SU-DHL-6 (cell line): Measurements from ENCODE around the gene TRDMT1.

Experiments
- CTCF ChIP-seq: fragments of 200-600 bp; sonication (generic); IDR thresholded peaks from one replicate; pipeline ENCODE4 v1.5.1; 2017; ENCODE audit warnings: antibody characterized with exemption, mild to moderate bottlenecking, low read length, moderate library complexity; ENCODE audit not compliant: insufficient read depth, poor library complexity, severe bottlenecking
- EZH2phosphoT487 ChIP-seq: fragments of 200-600 bp; sonication (generic), shearing (Covaris generic); conservative IDR thresholded peaks from 2 replicates; pipeline ENCODE4 v1.6.1; 2018; ENCODE audit warnings: mild to moderate bottlenecking, antibody characterized with exemption, low read length, moderate library complexity, mixed read lengths

- no peak for TF ChIP-seq CTCF
- TF ChIP-seq EZH2phosphoT487 = no peak
Measured at GRCh38 chr10:17229967-17230682, 28.7 kb upstream of the TRDMT1 start.
